Measurements from ENCODE around the gene PLBD1.

Gene PLBD1

GRCh38 chr12:14570231-14570630 lies 2.5 kb upstream of the PLBD1 start:
- no peak for DNase-seq (ENCODE audit: low spot score)

GRCh38 chr12:14564336-14564959 lies 3.2 kb downstream of the PLBD1 start:
- DNase-seq (ENCODE audit: low spot score): no peak

GRCh38 chr12:14563046-14563445 lies 4.6 kb downstream of the PLBD1 start:
- DNase-seq (ENCODE audit: low spot score): no peak

GRCh38 chr12:14562279-14562678 lies 5.4 kb downstream of the PLBD1 start:
- no peak for DNase-seq (ENCODE audit: low spot score)

GRCh38 chr12:14561677-14562238 lies 5.9 kb downstream of the PLBD1 start:
- DNase-seq (ENCODE audit: low spot score): no peak

GRCh38 chr12:14560904-14561574 lies 6.6 kb downstream of the PLBD1 start:
- DNase-seq (ENCODE audit: low spot score): no peak

- DNase-seq (ENCODE audit: low spot score): no peak
Observed at GRCh38 chr12:14558473-14558959, 9.2 kb downstream of the PLBD1 start.

- DNase-seq (ENCODE audit: low spot score): no peak
Observed at GRCh38 chr12:14557966-14558365, 9.7 kb downstream of the PLBD1 start.

- DNase-seq (ENCODE audit: low spot score): no peak
Observed at GRCh38 chr12:14554281-14555007, 13.2 kb downstream of the PLBD1 start.

GRCh38 chr12:14548609-14549008 lies 19.1 kb downstream of the PLBD1 start:
- no peak for DNase-seq (ENCODE audit: low spot score)

GRCh38 chr12:14547571-14547970 lies 20.1 kb downstream of the PLBD1 start:
- no peak for DNase-seq (ENCODE audit: low spot score)

- no peak for DNase-seq (ENCODE audit: low spot score)
Observed at GRCh38 chr12:14545144-14546124, 22.2 kb downstream of the PLBD1 start.

GRCh38 chr12:14540801-14541462 lies 26.8 kb downstream of the PLBD1 start:
- DNase-seq (ENCODE audit: low spot score): no peak

- no peak for DNase-seq (ENCODE audit: low spot score)
Observed at GRCh38 chr12:14537088-14537487, 30.6 kb downstream of the PLBD1 start.

GRCh38 chr12:14532152-14532551 lies 35.5 kb downstream of the PLBD1 start:
- DNase-seq (ENCODE audit: low spot score): no peak

- DNase-seq (ENCODE audit: low spot score): no peak
Observed at GRCh38 chr12:14525964-14526363, 41.7 kb downstream of the PLBD1 start.

GRCh38 chr12:14521822-14522221 lies 45.9 kb downstream of the PLBD1 start:
- no peak for DNase-seq (ENCODE audit: low spot score)

GRCh38 chr12:14514946-14515345 lies 52.7 kb downstream of the PLBD1 start:
- no peak for DNase-seq (ENCODE audit: low spot score)

- no peak for DNase-seq (ENCODE audit: low spot score)
Observed at GRCh38 chr12:14514154-14514842, 53.4 kb downstream of the PLBD1 start.

GRCh38 chr12:14510574-14510973 lies 57.1 kb downstream of the PLBD1 start:
- DNase-seq (ENCODE audit: low spot score): no peak

Measured in ecto neural progenitor cell (in vitro differentiated cells).